ENCODE results near the gene MCF2L2.
A peak's percentile ranks its signal among the peaks of the same experiment; 100 is the strongest.
"Not testable (repeated sequence)": the region's sequence is repeated elsewhere in the genome, so short reads cannot be mapped to it uniquely, and the experiment has no call there.

Gene MCF2L2

GRCh38 chr3:183430325-183430957 is 2.0 kb upstream of the MCF2L2 start:
- Histone ChIP-seq H3K27ac (no peak overlapping the region), H3K36me3 (replicated peaks) (no peaks in the 10 kb centered on the region), H3K4me3 (ENCODE audit: low read depth, low read length) (no peak overlapping the region), H3K27me3 (replicated peaks) (peaks cover 3% of the 10 kb centered on the region)
- DNase-seq = no peak
- in situ Hi-C loops (cut with HindIII; ENCODE audit: low pct_ligation_motif_present, low sequenced_read_pairs) = no loop called here
- no peak for TF ChIP-seq CTCF (IDR thresholded peaks at IDR 0.05; ENCODE audit: low read depth, low read length, missing control alignments)

GRCh38 chr3:183427876-183428446 is 458 bp downstream of the MCF2L2 start:
- peak; percentile 6 for DNase-seq
- peak overlapping the region; percentile 72 for H3K4me3 ChIP-seq (ENCODE audit: low read depth, low read length)
- no peaks in the 10 kb centered on the region for H3K27me3 ChIP-seq (replicated peaks)
- in situ Hi-C loops (cut with HindIII; ENCODE audit: low pct_ligation_motif_present, low sequenced_read_pairs) = no loop called here
- no peaks in the 10 kb centered on the region for H3K36me3 ChIP-seq (replicated peaks)
- no peak overlapping the region for H3K27ac ChIP-seq
- TF ChIP-seq CTCF (IDR thresholded peaks at IDR 0.05; ENCODE audit: low read depth, low read length, missing control alignments) = no peak

GRCh38 chr3:183427196-183427875 is 1.1 kb downstream of the MCF2L2 start:
- no peak for TF ChIP-seq CTCF (IDR thresholded peaks at IDR 0.05; ENCODE audit: low read depth, low read length, missing control alignments)
- peak overlapping the region; percentile 72 for H3K4me3 ChIP-seq (ENCODE audit: low read depth, low read length)
- H3K36me3 ChIP-seq (replicated peaks) = no peaks in the 10 kb centered on the region
- no peak for DNase-seq
- H3K27me3 ChIP-seq (replicated peaks) = no peaks in the 10 kb centered on the region
- in situ Hi-C loops (cut with HindIII; ENCODE audit: low pct_ligation_motif_present, low sequenced_read_pairs) = no loop called here
- H3K27ac ChIP-seq = no peak overlapping the region

- in situ Hi-C loops (cut with HindIII; ENCODE audit: low pct_ligation_motif_present, low sequenced_read_pairs); H3K27ac ChIP-seq: not testable (repeated sequence)
Measured at GRCh38 chr3:183418807-183419206, 9.6 kb downstream of the MCF2L2 start.

GRCh38 chr3:183411216-183411922 is 17.1 kb downstream of the MCF2L2 start:
- H3K36me3 ChIP-seq (replicated peaks) = no peaks in the 10 kb centered on the region
- H3K4me3 ChIP-seq (ENCODE audit: low read depth, low read length) = no peak overlapping the region
- DNase-seq = no peak
- H3K27ac ChIP-seq = no peak overlapping the region
- in situ Hi-C loops (cut with HindIII; ENCODE audit: low pct_ligation_motif_present, low sequenced_read_pairs) = no loop called here
- TF ChIP-seq CTCF (IDR thresholded peaks at IDR 0.05; ENCODE audit: low read depth, low read length, missing control alignments) = no peak
- no peaks in the 10 kb centered on the region for H3K27me3 ChIP-seq (replicated peaks)

More at GRCh38 chr3:183418807-183419206, 9.6 kb downstream of the MCF2L2 start:
- not testable (repeated sequence) for H3K27me3 ChIP-seq (replicated peaks); H3K4me3 ChIP-seq (ENCODE audit: low read depth, low read length); H3K36me3 ChIP-seq (replicated peaks); DNase-seq

GRCh38 chr3:183410759-183411158 is 17.7 kb downstream of the MCF2L2 start:
- H3K4me3 ChIP-seq (ENCODE audit: low read depth, low read length) = no peak overlapping the region
- no peak for TF ChIP-seq CTCF (IDR thresholded peaks at IDR 0.05; ENCODE audit: low read depth, low read length, missing control alignments)

More at GRCh38 chr3:183410759-183411158, 17.7 kb downstream of the MCF2L2 start:
- Histone ChIP-seq H3K36me3 (replicated peaks) (no peaks in the 10 kb centered on the region), H3K27me3 (replicated peaks) (no peaks in the 10 kb centered on the region), H3K27ac (no peak overlapping the region)
- no peak for DNase-seq
- in situ Hi-C loops (cut with HindIII; ENCODE audit: low pct_ligation_motif_present, low sequenced_read_pairs) = no loop called here
